GM18511 (cell line): ENCODE data around the gene LRTM2.

Source experiments
- ATAC-seq: cut with Tn5 transposase; IDR thresholded peaks from one replicate; pipeline ENCODE4 v1.9.1; 2021; ENCODE audit warnings: mild to moderate bottlenecking, moderate library complexity; ENCODE audit not compliant: unreplicated experiment

Gene LRTM2

DNA sequence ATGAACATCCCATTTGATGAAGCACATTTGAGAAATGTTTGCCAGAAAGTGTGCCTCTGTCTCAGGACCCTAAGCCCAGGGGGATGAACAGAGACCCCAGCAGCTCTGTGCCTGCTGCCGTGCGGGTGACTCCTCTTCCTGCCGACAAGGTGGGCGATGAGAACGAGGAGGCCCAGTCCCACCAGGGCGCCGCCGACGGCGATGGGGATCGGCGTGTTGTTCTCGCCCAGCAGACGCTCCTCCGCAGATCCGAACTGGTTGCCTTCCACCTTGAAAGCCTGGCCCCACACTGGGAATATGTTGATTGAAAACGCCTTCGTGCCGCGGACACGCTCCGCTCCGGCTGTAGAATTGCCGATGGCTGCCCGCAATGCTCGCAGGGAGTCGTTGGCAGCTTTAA lies 44.1 kb downstream of the LRTM2 start:
- ATAC-seq, result no peak

DNA sequence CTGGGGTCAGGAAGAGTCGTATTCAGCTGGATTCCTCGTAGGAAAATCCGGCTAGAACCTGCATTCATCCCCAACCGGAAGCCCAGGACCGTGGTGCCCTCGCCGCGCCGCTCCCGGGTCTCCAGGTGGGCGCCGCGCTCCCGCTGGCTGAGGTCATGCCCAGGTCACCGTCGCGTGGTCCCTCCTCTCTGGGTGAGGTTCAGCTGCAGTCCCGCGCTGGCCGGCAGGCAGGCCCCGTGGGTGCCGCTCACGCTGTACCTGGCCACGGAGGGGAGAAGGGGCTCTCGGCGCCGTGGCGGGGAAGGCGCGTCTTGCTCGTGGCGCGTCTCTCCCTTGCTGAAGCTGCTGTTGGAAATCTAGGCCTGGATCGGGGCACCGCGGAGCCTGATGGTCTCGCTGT lies 44.5 kb downstream of the LRTM2 start:
- no peak for ATAC-seq

DNA sequence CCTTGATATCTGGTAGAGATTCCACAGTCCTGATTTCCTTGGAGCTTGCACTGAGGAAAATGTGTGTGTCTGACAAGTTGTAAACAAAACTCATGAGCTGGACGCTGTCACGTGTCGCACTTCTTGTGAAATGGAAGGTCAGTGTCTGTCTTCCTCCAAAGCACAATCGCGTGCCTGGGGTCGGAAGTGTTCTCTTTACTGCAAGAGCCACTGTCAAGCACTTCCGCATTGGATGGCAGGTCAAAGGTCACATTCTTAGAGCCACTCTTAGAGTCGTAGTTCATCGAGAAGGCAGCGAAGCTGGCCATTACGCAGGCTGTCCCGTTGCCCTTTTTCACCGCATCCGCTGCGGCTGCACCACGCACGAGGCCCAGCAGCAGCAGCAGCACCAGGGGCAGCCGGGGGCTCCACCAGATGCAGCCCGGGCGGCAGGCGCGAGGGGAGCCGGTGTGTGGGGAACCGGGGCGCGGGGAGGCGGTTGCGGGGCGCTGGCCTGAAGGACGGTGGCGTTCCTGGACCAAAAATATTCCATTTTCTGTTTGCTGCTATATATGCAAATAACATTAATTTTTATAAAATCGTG lies 45.0 kb downstream of the LRTM2 start:
- ATAC-seq, result no peak

DNA sequence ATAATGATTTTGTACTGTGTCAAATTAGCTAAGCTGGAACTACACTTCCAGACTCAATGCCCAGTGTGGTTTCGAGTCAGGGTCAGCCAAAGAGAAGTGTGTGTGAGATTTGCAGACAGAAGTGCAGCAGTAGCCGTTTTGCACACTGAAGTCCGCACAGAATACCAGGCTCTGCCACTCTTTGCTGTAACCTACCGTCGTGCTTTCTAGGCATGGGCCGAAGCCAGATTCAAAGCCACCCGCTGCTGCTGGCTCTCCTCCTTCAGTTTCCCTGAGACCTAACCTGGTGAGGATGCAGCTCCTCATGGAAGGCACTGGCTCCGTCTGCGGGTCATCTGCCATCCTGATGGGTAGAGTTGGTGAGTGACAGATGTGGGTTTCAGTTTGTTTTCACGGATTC lies 48.8 kb downstream of the LRTM2 start:
- ATAC-seq, result no peak

DNA sequence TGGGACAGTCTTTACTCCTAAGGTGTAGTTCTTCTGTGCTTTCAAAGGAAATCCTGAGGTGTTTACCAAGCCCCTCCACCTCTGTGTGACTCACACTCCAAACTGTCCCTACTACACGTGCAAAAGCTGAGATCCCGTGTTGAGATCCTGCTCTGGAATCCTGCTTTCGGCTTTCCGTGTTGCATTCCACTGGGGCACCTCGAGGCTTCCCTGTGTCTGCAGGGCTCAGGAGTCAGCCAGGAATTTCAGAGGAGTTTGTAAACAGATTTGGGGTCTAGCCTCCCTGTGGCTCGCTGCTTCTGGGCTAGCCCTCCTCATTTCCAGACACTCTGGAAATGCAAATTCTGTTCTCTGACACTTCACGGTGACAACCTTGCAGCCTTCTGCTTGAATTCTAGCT lies 49.7 kb downstream of the LRTM2 start:
- ATAC-seq, result no peak

DNA sequence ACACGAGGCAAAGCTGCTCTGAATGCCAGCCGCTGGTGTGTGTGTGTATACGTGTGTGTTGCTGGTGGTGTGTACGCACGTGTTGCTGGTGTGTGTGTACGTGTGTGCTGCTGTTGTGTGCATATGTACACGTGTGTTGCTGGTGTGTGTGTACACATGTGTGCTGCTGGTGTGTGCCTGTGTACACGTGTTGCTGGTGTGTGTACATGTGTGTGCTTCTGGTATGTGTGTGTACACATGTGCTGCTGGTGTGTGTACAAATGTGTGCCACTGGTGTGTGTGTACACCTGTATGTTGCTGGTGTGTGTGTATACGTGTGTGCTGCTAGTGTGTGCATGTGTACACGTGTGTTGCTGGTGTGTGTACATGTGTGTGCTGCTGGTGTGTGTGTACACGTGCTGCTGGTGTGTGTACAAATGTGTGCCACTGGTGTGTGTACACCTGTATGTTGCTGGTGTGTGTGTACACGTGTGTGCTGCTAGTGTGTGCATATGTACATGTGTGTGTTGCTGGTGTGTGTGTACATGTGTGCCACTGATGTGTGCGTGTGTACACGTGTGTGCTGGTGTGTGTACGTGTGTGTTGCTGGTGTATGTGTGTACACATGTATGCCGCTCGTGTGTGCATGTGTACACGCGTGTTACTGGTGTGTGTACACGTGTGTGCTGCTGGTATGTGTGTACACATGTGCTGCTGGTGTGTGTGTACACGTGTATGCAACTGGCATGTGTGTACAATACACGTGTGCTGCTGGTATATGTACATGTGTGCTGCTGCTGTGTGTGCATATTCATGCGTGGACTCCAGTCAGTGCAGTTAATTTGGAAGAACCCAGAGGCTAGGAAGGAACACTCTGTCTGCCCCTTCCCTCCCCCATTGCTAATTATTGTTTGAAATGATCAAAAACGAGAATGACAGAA lies 50.9 kb downstream of the LRTM2 start:
- no peak for ATAC-seq

DNA sequence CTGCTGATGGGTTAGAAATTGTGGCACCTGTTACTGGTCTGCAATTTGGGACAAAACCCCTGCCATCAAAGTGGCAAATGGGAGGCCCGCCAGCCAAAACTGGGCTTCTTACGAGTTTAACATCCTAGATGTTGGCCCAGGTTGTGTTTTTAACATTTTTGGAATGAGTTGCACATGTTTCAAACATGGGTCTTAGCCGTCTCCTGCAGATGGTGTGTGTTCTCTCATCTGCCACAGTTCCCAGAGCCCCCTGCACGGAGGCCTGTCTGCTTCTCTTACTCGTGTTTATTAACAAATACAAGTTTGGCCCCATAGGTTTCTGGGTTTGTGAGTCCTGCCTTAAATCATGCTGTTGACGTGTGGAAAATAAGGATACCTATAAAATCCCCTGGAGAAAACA lies 51.6 kb downstream of the LRTM2 start:
- ATAC-seq, result no peak

DNA sequence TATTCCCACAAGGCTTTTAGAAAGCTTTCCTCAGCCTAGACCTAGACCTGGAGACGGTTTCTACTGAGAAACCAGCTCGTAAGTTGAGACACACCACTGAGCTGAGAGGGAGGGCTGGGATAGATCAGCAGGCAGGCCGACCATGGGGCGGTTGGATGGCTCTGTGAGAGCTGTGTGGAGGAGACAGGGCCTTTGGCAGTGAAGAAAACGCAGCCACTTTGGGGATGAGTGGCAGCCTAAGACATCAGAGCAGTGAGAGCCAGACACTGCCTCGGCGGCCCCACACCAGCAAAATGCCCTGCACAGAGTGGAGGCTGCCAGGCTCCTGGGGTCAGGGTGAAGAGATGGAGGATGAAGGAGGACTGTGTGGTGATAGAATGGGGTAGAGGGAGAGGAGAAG lies 52.1 kb downstream of the LRTM2 start:
- no peak for ATAC-seq

DNA sequence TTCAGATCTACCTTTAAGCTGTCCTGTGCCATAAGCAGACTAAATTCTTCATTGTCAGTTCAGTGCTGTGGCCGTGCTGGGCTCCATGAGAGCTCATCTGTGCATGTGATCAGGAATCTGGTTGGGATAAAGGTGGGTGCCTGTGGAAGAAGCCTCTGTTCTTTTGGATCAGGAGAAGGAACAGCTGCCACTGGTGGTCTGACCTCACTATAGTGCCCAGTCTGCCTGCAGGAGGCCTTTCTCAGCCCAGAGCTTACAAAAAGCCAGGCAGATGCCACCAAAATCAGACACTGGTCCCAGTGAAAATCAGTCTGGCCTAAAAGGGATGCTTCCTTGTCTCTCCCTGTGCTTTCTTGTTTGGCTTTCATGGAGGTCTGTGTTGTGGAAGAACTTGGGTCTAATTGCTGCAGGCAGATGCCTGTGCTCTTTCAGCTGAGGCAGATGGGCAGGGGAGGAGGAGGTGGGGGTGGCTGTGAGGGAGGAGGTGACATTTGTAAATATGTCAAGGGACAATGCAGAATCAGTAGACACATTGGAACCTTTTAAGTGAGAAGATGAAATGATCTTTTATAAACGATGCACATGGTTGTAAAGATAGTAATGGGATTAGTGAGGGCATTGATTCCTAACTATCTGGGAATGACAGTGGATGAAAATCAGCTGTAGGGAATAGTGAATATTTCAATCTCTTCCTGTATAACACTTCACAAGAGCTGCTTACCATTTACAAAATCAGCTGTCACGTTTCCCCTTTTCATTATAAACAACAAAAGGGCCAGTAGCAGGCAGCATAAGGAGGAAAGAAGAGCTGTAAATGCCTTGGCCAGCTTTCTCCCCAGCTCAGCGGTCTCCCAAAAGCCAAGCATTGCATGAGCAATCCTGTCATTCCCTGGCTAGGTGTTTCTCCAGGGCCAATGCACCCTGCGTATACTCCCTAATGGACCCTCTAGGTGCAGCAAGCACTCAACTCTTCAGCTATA lies 53.5 kb downstream of the LRTM2 start:
- ATAC-seq, result no peak

DNA sequence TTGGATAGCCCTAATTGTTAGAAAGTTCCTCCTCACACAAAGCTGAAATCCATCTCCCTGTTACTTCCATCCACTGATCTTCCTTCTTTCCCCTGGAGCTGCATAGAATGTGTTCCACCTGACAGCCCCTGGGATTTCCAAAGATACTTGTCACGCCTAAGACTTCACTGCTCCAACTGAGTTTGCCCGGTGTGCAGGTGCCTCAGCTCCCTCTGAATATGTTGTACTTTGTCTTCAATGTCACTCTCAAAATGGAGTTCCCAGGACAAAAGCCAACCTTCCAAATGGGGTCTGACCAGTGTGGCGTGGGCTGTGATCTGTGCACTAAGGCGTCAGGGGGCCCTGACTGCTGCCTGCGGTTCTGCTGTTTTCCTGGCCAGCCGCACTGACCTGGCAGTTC lies 55.2 kb downstream of the LRTM2 start:
- ATAC-seq, result no peak

DNA sequence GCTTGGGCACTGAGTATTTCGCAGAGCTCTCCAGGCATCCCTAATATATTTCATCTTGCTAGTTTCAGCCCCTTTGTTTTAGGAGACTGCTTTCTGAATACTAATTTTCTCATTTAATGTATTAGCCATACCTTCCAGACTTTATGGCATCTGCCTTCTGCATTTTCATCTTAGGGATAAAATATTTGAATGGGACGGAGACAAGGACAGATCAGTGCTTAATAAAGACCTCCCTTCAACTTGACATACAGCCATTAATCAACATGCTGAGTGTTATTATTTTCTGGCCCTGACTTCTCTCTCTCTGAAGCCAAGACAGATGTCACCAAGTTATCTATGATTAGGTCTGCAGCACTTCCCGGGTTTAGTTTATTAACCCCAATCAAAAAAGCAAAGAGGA lies 55.7 kb downstream of the LRTM2 start:
- no peak for ATAC-seq

DNA sequence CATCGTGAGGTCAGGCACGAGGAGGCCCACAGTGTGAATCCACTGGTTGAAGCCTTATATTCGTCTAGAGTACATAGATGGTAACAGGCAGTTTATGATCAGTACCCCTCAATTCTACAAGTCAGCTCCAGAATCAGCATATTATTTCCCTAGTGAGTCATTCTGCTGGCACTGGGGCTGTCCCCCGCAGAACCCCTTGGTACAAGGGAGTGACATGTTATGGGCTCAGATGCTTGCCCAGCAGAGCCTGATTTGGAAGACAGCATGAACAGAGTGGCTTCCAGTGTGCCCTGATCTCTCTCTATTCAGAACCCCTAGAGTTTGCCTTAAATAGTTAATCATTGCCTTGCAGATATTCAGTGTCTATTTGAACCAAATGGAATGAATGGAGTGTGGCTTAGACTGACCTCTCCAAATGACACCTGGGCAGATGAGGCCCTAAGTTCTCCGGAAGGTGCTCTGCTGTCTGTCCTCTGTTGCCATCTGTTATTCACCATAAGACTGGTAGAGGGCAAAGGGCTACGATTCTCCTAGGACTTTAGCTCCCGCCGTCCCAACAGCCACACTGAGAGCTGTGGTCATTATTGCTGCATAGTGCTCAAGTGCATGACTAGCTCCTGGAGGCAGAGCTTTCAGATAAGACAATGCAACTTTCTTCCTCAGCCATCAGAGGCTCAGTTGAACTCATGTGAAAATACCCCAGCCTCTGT lies 57.0 kb downstream of the LRTM2 start:
- ATAC-seq, result no peak

DNA sequence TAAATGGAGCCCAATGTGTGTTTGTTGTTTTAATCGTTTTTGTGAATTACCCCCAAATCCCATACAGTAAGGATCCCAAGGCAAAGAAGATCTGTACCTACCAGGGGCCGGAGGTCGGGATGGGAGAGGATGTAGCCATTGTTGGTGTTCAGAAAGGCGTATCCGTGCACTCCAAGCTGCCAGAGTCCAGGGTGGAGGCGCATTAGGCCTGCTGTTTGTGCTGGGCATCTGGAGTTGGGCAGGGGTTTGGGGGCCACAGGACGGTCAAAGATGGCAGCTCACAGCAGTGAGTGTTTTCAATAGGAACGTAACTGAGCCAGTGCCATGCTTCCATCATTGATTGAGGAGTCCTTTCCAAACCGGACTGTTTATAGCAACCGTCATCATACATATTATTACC lies 57.8 kb downstream of the LRTM2 start:
- ATAC-seq, result no peak

DNA sequence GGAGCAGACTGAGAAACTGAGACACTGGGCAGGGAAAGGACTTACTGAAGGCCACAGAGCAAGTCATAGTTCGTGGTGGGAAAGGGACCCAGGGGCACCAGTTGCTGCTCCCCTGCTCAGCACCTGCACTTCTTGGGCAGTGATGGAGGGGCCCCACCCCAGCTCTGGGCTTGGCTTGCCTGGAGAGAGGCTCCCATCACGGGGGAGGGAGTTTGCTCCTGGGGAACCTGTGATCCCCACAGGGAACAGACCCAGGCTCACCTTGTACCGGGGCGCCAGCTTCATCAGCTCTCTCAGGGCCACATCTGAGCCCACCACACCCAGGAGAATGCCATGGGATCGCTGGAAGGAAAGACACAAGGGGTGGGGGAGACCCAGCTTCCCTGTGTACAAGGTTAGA lies 58.3 kb downstream of the LRTM2 start:
- ATAC-seq, result no peak

DNA sequence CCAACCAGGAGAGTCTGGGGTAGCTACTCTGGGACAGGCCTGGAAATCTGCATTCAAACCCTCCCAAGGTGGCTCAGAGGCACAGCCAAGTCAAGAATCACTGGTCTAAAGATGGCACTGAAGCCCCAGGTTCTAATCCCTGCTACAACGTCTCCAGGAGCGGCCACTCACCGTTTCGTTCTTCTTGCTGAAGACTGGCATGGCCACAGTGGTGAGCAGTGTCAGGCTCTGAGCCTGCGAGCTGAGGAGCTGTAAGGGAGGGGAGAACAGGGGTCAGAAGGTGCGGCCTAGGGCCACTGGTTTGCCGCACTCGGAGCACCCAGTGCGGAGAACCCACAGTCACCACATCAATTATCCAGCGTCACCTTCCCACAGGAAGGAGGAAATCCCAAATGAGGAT lies 59.3 kb downstream of the LRTM2 start:
- no peak for ATAC-seq

DNA sequence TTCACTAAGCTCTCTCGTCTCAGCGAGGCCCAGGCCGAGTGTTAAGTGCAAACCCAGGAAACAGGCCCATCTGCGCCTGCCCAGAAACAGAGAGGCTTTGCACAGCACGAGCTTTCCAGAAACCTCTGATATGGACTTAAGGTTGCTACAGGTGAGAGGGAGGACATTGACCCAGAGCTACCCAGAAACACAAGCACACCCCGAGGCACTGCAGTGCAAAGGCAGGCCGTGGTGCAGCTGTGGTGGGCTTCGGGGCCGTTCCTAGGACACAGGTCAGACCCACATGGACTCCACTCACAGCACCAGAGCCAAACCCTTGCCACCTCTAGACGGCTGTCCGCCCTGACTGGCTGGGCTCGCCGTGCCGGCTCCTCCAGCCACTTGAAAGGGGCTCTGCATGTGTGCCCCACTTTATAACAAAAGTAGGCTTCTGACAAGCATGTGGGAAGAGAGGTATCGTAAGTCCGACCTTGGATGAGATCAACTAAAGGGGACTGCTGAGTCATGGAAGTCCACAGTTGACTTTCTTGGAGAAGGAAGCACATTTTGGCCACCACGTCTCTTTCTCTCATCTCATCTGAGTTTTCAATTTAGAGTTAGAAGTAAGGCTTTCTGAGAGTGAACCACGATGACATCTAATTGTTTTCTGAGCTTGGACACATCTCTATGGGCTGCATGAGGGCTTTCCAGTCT lies 59.9 kb downstream of the LRTM2 start:
- ATAC-seq, result no peak

DNA sequence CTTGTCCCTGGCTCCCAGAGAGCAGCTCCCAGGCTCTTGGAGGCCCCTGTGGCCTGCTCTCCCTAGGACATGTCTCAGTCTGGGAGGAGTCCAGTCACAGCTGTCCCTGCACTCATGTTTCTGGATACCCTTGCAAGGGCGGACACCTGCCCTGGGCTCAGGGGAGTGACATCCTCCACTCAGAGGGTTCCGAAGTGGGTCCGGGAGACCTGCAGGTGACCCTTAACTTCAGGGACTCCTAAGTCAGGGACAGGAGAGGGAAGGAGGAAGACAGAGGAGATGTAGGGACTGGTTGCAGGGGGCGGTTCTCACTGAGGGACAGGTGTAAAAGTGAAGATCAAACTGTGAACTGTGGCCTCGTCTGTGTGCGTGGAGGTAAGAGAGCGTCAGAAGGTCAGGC lies 60.5 kb downstream of the LRTM2 start:
- ATAC-seq, result no peak

DNA sequence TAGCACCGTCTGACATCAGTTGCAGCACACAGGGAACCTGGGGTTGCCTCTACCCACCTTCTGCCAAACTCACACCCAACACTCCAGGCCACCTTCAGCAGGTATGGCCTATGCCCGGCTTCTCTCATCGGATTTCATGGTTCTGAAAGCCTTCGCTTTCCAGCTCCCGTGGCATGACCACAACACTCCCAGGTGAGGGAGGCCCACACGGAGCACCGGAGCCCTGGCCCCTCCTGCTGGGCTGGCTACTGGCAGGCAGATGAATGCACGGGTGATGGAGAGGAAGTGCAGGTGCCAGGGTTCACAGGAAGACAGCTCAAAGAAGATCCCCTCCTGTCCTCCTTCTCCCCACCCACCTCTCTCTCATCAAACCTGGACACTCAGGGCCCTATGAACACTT lies 60.9 kb downstream of the LRTM2 start:
- no peak for ATAC-seq

DNA sequence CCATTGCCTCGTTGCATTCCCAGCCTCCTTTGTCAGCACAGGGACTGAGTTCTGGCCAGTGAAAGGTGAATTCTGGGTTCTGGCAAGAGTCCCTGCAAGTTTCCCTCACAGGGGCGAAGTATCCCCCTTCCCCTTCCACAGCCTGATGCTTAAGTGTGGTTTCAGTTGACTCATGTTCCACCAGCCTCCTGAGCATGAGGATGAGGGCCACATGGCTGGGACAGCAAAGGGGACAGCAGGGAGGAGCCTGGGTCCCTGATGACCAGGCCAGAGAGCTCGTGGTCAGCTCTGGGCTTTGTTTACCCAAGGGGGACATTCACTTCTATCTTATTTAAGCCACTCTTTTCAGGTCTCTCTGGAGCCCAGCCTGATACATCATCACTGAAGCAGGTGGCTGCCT lies 61.6 kb downstream of the LRTM2 start:
- no peak for ATAC-seq

DNA sequence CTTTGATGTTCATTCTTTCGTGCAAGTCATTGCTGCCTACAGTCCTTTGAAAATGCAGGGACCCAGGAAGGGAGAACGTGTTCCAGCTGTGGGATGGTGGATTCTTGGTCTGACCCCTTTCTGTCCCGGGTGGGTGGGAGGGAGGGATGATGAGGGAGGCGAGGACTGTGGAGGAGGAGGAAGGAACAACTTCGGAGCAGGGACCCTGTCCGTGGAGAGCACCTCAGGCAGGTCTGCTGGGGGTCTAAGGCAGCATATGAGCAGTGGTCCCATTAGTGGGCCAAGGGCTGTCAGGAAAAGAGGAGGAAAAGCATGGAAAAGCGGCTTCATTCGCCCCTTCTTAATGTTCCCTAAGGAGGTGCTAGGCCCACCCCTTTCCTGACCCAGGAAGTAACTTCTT lies 62.0 kb downstream of the LRTM2 start:
- no peak for ATAC-seq
